Dedifferentiated amniotic fluid mesenchymal stem cell (primary cell): ENCODE results near the gene MPDU1.
"Not testable (repeated sequence)": the region's sequence is repeated elsewhere in the genome, so short reads cannot be mapped to it uniquely, and the experiment has no call there.

Experiments
- DNase-seq: peaks from one replicate; pipeline ENCODE4 v3.0.0-alpha.2; 2016; ENCODE audit errors: extremely low spot score

MPDU1 gene

DNA sequence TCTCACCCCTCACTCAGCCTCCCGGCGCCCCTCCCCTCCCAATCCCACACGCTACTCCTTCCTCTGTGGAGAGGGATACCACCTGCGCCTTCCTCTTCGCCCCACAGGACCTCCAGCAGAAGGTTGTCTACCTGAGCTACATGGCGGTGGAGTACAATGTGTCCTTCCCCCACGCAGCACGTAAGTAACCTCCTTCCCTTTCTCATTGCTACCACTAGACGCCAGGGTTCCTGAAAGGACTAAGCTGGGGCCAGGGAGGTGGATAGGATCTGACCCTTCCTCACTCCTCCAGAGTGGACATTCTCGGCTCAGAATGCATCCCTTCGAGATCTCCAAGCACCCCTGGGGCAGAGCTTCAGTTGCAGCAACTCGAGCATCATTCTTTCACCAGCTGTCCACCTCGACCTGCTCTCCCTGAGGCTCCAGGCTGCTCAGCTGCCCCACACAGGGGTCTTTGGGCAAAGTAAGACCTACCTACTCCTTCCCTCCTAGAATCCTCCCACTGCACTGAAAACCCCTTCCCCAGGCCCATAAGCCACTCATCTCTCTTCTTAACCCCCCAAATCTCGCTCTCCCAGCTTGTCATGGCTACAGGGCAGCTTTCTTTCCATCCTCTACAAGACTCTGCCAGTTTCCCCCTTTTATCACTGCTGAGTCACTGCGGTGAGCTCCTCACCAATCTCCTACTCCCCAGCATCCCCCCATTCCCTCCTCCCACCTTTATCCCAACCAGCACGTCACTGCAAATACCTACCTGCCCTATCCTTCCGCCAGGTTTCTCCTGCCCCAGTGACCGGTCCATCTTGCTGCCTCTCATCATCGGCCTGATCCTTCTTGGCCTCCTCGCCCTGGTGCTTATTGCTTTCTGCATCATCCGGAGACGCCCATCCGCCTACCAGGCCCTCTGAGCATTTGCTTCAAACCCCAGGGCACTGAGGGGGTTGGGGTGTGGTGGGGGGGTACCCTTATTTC, 2.8 kb upstream of the MPDU1 start:
- DNase-seq: no peak

GRCh38 chr17:7582396-7583252, 1.0 kb upstream of the MPDU1 start:
- no peak for DNase-seq

GRCh38 chr17:7586673-7587419, 3.2 kb downstream of the MPDU1 start:
- no peak for DNase-seq

GRCh38 chr17:7587420-7588151, 3.9 kb downstream of the MPDU1 start:
- peak; percentile 79 for DNase-seq

DNA sequence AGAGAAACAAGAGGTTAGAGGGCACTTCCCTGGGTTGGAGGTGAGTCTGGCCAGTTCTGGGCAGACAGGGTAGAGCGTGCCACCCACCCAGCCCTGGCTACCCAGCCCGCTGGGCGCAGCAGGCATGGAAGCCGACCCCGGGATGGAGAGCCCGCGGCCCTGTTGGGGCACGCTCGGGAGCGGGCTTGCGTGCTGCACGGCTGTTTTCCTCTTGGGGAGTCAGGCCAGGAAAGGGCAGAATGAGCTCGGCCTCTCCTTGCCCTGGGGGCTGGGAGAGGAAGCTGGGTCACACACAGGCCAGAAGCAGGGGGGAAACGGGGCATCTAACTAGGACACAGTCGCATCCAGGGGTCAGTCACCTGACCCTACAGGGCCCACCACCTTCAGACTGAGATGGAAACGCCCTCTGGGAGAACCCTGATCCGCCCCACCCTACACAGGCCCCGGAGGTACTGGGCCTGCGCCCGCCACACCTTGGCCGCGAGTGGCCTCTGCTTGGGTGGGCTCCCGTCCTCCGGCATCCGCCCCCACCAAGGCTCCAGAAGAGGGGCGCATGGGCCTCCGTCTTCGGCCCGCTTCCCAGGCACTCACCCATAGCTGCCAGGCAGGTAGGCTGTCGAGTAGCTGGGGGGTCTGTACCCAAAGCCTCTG, 5.0 kb downstream of the MPDU1 start:
- no peak for DNase-seq

DNA sequence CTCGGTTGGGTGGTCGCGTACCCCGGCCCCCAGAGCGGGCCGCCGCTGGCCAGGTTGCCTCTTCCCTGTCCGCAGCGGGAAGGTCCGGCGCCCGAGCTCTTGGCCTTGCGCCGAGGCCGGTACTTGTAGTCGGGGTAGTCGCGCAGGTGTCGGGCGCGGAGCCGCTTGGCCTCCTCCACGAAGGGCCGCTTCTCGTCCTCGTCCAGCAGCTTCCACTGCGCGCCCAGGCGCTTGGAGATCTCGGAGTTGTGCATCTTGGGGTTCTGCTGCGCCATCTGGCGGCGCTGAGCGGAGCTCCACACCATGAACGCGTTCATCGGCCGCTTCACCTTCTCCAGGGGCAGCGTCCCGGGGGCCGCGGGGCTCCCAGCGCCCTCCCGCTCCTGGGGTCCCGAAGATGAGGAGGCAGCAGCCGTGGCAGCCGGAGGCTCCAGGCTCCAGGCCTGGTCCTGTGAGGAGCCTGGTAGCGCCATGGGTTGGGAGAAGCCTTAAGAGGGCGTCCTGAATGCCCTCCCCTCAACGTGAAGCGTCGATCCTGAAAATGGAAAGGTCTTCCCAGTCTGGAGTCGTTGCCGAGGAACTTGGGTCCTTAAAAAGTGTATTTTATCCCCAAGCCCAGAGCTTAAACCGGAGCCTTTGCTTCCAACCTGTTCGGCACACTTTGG, 5.7 kb downstream of the MPDU1 start:
- peak; percentile 65 for DNase-seq

- DNase-seq: peak; percentile 13
Observed at GRCh38 chr17:7589891-7590691, 6.4 kb downstream of the MPDU1 start, which contains the start of gene SOX15. Gene SOX15 (minus strand): TSS chr17:7590094. CDS start chr17:7589676, 418 bp downstream.

DNA sequence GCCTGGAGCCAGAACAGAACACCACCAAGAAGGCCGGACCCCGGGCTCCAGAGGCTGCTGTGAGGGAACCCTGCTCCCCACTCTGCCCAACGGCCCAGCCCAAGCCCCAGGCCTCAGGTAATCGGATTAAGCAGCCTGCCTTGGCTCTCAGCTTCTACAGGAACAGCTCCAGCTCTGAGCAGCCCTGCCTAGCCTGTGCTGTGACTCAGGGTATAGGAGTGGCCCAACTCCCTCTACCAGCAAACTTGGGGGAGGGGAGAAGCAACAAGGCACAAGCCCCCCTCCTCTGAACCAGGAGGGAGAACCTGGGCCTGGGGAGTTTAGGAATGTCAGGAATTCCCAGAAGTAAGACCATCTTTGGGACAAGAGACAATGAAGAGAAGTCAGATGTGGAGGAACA, 7.1 kb downstream of the MPDU1 start:
- DNase-seq: peak; percentile 57

GRCh38 chr17:7591596-7591995, 7.9 kb downstream of the MPDU1 start:
- DNase-seq: no peak

GRCh38 chr17:7592422-7593021, 8.9 kb downstream of the MPDU1 start:
- no peak for DNase-seq

GRCh38 chr17:7593296-7593695, 9.6 kb downstream of the MPDU1 start:
- DNase-seq: no peak

DNA sequence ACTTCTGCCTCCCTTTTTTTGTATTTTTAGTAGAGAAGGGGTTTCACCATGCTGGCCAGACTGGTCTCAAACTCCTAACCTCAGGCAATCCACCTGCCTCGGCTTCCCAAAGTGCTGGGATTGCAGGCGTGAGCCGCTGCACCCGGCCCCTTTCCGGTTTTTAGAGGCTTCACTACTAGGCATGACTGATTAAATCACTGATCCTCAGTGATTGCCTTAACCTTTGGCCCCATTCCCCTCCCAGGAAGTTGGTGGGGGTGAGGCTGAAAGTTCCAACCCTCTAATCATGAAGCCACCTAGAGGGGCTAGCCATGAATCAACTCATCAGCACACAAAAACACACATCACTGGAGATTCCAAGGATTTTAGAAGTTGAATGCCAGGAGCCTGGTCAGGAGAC, 13.9 kb downstream of the MPDU1 start:
- DNase-seq: not testable (repeated sequence)

DNA sequence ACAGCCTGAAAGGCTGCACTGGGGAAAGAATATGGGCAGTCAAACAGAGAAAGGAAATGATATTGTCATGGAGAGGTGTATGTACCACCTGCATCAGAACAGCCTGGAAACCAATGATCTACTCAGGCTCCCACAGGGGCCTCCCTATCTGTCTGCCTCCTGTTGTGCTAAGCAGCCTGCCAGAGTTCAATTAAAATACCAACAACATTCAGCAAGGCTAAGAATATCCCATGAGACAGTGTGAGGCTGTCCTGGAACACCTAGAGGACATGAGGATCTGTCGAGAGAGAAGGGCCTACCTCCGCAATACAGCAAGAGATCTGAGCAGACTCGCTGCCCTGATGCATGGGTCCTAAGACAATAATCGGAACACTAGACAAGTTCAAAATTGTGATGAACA, 22.6 kb downstream of the MPDU1 start:
- DNase-seq: peak; percentile 14

GRCh38 chr17:7610641-7611040, 27.0 kb downstream of the MPDU1 start:
- no peak for DNase-seq

- peak; percentile 14 for DNase-seq
Observed at GRCh38 chr17:7611635-7612293, 28.1 kb downstream of the MPDU1 start.

GRCh38 chr17:7612294-7612640, 28.6 kb downstream of the MPDU1 start:
- DNase-seq: peak; percentile 31

DNA sequence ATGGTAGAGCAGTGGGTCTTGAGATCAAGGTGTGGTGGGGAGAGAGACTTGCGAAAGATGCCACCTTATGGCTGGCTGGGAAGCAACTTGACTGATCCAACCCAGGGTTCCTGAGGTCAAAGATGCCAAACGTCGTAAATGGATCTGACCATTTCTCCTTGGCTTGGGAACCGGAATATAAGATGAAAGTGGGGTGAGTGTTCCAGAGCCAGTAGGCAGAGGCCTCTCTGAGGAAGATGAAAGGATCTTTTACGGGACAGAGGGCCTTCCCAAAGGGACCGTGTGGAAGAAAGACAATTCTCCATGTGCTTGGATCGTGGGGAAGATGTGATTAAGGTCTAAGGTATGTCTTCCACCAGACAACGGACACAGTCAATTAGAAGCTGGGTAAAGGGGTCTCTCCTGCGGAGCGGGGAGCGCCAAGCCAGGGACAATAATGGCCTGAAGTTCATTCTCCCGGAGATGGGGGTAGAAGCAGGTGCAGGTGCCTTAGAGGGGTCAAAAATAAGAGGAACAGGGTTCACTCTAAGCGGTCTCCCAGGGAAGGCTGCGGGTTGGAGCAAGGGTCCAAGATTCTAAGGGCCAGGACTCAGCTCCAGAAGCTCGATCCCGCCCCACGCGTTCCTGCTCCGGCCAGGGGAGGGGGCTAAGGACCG, 30.2 kb downstream of the MPDU1 start:
- DNase-seq: no peak
